ENCODE data around the gene AOC3.
A peak's percentile ranks its signal among the peaks of the same experiment; 100 is the strongest.

Gene AOC3

GRCh38 chr17:42850954-42851353, at the start of gene AOC3:
Gene AOC3 (plus strand): TSS chr17:42851199. CDS start chr17:42851344, 145 bp downstream.
- DNase-seq: no peak

- no peak for DNase-seq
Observed at GRCh38 chr17:42803074-42803883, 47.7 kb upstream of the AOC3 start.

- no peak for DNase-seq
Observed at GRCh38 chr17:42804918-42805367, 46.1 kb upstream of the AOC3 start.

GRCh38 chr17:42806249-42806648, 44.8 kb upstream of the AOC3 start:
- DNase-seq: no peak

GRCh38 chr17:42809250-42809649, 41.7 kb upstream of the AOC3 start:
- no peak for DNase-seq

GRCh38 chr17:42814633-42815399, 36.2 kb upstream of the AOC3 start:
- no peak for DNase-seq

GRCh38 chr17:42817866-42818265, 33.1 kb upstream of the AOC3 start:
- DNase-seq: no peak

GRCh38 chr17:42818379-42818778, 32.6 kb upstream of the AOC3 start:
- no peak for DNase-seq

GRCh38 chr17:42819939-42820535, 31.0 kb upstream of the AOC3 start:
- DNase-seq: no peak

- no peak for DNase-seq
Observed at GRCh38 chr17:42821176-42821575, 29.8 kb upstream of the AOC3 start.

GRCh38 chr17:42827472-42827871, 23.5 kb upstream of the AOC3 start:
- no peak for DNase-seq

- no peak for DNase-seq
Observed at GRCh38 chr17:42830971-42831370, 20.0 kb upstream of the AOC3 start.

- DNase-seq: no peak
Observed at GRCh38 chr17:42832213-42832933, 18.6 kb upstream of the AOC3 start.

- peak; percentile 86 for DNase-seq
Observed at GRCh38 chr17:42832934-42833766, 17.8 kb upstream of the AOC3 start, which contains the start of gene PSME3. Gene PSME3 (plus strand): TSS chr17:42833397. CDS start chr17:42833632, 235 bp downstream.

GRCh38 chr17:42833767-42834422, 17.1 kb upstream of the AOC3 start:
- no peak for DNase-seq

GRCh38 chr17:42835732-42836131, 15.3 kb upstream of the AOC3 start:
- DNase-seq: no peak

GRCh38 chr17:42841975-42842685, 8.9 kb upstream of the AOC3 start:
- DNase-seq: no peak

GRCh38 chr17:42843358-42843934, 7.6 kb upstream of the AOC3 start:
- DNase-seq: peak; percentile 41

- DNase-seq: no peak
Observed at GRCh38 chr17:42844271-42844670, 6.7 kb upstream of the AOC3 start, which contains the start of gene AOC2. Gene AOC2 (plus strand): TSS chr17:42844580. CDS start chr17:42844627, 47 bp downstream.
